Astrocyte of the spinal cord (primary cell): ENCODE results near the gene CDHR1.
"Not testable (repeated sequence)": the region's sequence is repeated elsewhere in the genome, so short reads cannot be mapped to it uniquely, and the experiment has no call there.

ENCODE experiments used
- DNase-seq: peaks from one replicate; pipeline ENCODE4 v3.0.0; 2011; ENCODE audit warnings: low read depth, low spot score
- H3K4me3 ChIP-seq: 2 replicates; pipeline ENCODE4 v1.5.1; 2011; ENCODE audit warnings: low read depth, mild to moderate bottlenecking, low read length, moderate library complexity
- CTCF ChIP-seq: IDR thresholded peaks from 2 replicates; pipeline ENCODE4 v1.5.1; 2012; ENCODE audit warnings: low read depth, mild to moderate bottlenecking, low read length, inconsistent platforms
- in situ Hi-C: cut with HindIII; loops from 2 replicates; pipeline ENCODE4 v1.10.0; 2017; ENCODE audit warnings: low sequenced_read_pairs

The CDHR1 gene

GRCh38 chr10:84163996-84164395, 30.3 kb upstream of the CDHR1 start:
- in situ Hi-C loops = no loop called here

GRCh38 chr10:84164442-84164841, 29.9 kb upstream of the CDHR1 start:
- DNase-seq = no peak
- TF ChIP-seq CTCF = no peak
- in situ Hi-C loops = no loop called here
- no peak overlapping the region for H3K4me3 ChIP-seq

More at GRCh38 chr10:84163996-84164395, 30.3 kb upstream of the CDHR1 start:
- no peak for DNase-seq
- no peak for TF ChIP-seq CTCF
- no peak overlapping the region for H3K4me3 ChIP-seq

GRCh38 chr10:84166620-84167288, 27.6 kb upstream of the CDHR1 start:
- no peak for DNase-seq

GRCh38 chr10:84167289-84167653, 27.1 kb upstream of the CDHR1 start:
- in situ Hi-C loops = not testable (repeated sequence)

More at GRCh38 chr10:84166620-84167288, 27.6 kb upstream of the CDHR1 start:
- no peak for TF ChIP-seq CTCF
- no peak overlapping the region for H3K4me3 ChIP-seq
- in situ Hi-C loops = no loop called here

GRCh38 chr10:84168382-84168781, 26.0 kb upstream of the CDHR1 start:
- in situ Hi-C loops, H3K4me3 ChIP-seq, DNase-seq: not testable (repeated sequence)

More at GRCh38 chr10:84167289-84167653, 27.1 kb upstream of the CDHR1 start:
- not testable (repeated sequence) for DNase-seq, H3K4me3 ChIP-seq

GRCh38 chr10:84171237-84171636, 23.1 kb upstream of the CDHR1 start:
- in situ Hi-C loops = not testable (repeated sequence)

GRCh38 chr10:84171700-84172466, 22.5 kb upstream of the CDHR1 start:
- DNase-seq, H3K4me3 ChIP-seq, in situ Hi-C loops: not testable (repeated sequence)

More at GRCh38 chr10:84171237-84171636, 23.1 kb upstream of the CDHR1 start:
- not testable (repeated sequence) for DNase-seq, H3K4me3 ChIP-seq

- DNase-seq = no peak
- no peak overlapping the region for H3K4me3 ChIP-seq
- in situ Hi-C loops = no loop called here
These were observed 21.6 kb upstream of the CDHR1 start for GRCh38 chr10:84172467-84173356.

More at GRCh38 chr10:84172467-84173356, 21.6 kb upstream of the CDHR1 start:
- no peak for TF ChIP-seq CTCF
